DMS 273 (cell line): ENCODE data around the gene AGO3.

Experiments
- DNase-seq: peaks from one replicate; lab custom pipeline; 2025; ENCODE audit not compliant: unreplicated experiment; lab: John Stamatoyannopoulos, UW

The AGO3 gene

DNA sequence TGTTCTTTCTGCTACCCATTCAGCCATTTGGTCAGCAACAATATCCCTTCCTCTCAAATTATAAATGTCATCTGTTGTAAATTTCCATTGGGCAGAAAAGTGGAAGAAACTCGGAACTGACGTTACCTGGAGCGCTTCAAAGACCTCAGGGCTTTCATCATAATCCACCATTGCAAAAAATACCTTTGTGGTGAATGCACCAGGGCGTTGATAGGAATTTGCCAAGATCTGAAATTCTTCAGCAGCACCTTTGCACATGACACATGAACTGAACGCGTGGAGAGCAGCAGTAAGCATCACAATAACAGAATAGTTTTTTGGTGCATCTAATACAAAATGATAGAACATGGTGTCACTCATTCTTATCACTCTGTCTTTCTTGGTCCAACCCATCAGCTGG lies 149.9 kb downstream of the AGO3 start:
- no peak for DNase-seq

GRCh38 chr1:36081926-36082485 lies 151.1 kb downstream of the AGO3 start:
- DNase-seq, result no peak

GRCh38 chr1:36083219-36083618 lies 152.3 kb downstream of the AGO3 start:
- no peak for DNase-seq

- peak; percentile 84 for DNase-seq
Measured at GRCh38 chr1:36083635-36084496, 153.0 kb downstream of the AGO3 start, which contains the start of gene TEKT2. TSS of gene TEKT2 (plus strand) at chr1:36084094. CDS start at chr1:36084922, 828 bp downstream.

GRCh38 chr1:36084497-36085115 lies 153.7 kb downstream of the AGO3 start:
- DNase-seq, result peak; percentile 47

DNA sequence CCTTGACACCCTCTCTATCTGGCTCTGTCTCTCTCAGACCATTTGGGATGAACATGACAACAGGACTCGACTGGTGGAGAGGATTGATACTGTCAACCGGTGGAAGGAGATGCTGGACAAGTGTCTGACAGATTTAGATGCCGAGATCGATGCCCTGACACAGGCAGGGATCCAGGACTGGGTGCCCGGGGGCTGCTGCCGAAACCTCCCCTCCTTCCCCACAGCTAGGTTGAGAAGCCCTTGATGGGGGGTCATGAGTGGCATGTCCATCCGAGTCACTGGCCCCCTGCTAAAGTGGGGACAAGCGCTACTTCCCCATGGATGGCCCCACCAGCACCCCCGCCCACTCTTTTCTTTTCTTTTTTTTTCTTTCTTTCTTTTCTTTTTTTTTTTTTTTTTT lies 154.2 kb downstream of the AGO3 start:
- DNase-seq, result no peak

DNA sequence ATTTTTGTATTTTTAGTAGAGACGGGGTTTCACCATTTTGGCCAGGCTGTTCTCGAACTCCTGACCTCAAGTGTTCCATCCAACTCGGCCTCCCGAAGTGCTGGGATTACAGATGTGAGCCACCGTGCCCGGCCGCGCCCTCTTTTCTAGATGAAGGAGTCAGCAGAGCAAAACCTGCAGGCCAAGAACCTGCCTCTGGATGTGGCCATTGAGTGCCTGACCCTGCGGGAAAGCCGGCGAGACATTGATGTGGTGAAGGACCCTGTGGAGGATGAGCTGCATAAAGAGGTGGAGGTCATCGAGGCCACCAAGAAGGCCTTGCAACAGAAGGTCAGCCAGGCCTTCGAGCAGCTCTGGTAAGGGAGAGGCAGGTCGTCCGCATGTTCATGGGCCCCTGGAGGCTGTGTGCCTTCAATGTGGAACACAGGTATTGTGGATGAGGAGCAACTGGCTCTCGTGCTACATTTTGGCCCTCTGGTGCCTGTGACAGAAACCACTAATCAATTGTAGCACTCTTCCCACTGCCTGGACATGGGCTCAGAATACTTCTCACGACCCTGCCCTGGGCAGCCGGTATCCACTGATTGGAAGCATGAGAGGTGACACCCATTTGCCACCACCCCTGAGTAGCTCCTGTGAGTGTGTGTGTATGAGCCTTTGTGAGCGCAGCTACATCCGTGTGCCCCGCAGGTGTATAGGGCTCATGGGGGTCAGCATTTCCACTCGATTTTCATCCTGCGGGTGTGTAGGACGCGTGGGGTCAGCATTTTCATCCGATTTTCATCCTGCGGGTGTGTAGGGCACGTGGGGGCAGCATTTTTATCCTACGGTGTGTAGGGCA lies 155.0 kb downstream of the AGO3 start:
- DNase-seq, result no peak

- DNase-seq, result no peak
Measured at GRCh38 chr1:36086529-36087232, 155.8 kb downstream of the AGO3 start.

DNA sequence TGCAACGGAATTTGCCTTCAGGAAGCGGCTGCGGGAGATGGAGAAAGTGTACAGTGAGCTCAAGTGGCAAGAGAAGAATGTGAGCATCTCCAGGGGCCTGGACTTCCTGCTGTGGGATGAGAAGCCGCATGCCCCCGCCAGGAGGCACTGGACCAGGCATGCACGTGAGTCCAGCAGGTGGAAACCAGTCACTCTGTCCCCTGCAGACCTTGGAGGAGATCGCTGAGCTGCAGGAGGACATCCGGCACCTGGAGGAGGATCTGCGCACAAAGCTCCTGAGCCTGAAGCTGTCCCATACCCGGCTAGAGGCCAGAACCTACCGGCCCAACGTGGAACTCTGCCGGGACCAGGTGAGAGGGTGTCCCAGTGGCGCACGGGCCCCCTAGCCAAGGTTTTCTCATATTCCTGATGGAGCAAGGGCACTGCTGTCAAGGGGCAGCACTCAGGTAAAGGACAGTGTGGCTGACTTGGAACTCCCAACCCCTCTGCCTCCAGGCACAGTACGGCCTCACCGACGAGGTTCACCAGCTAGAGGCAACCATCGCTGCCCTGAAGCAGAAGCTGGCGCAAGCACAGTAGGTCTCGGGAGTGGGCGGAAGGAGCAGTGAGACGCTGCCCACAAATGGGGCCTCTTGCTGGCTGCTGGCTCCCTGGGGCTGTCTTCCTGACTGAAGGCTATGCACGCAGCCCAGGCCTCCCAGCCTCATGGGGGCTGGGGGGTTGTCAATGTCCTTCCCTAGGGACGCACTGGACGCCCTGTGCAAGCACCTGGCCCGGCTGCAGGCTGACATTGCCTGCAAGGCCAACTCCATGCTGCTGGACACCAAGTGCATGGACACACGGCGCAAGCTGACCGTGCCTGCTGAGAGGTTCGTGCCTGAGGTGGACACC lies 156.6 kb downstream of the AGO3 start:
- DNase-seq, result no peak

GRCh38 chr1:36088265-36088576 lies 157.3 kb downstream of the AGO3 start:
- no peak for DNase-seq

DNA sequence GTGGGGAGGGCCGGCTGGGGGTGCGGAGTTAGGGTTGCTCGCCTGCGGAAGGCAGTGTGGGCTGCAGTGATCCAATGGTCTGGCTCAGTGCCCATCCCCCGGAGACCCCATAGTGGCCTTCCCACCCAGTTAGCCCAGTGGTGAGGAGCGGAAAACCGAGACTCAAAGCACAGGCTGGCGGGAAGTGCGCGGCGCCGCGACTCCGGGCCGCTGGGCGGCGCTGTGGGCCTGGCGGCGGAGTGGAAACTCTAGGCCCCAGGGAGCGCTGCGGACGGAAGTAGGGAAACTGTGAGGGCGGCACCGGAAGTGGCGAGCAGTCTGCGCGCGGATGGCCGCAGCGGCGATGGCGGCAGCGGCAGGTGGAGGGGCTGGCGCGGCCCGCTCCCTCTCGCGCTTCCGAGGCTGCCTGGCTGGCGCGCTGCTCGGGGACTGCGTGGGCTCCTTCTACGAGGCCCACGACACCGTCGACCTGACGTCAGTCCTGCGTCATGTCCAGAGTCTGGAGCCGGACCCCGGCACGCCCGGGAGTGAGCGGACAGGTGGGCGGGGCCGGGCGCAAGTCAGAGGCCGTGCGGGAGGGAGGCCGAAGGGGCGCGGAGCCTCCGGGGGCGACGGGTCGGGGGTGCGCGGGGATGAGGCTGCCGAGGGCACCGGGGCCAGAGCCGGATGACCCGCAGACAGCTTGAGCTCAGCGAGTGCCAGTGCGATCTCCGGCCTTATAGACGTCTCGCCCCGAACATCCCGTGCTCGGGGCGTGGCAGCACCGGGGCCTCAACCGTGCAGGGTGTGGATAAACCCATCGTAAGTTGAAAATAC lies 157.9 kb downstream of the AGO3 start, which contains the start of gene ADPRS:
Gene ADPRS, plus strand, starts transcription at position 316 of the 816 bp plus-strand sequence. Its CDS starts 13 bp downstream, at position 329.
- peak; percentile 96 for DNase-seq

DNA sequence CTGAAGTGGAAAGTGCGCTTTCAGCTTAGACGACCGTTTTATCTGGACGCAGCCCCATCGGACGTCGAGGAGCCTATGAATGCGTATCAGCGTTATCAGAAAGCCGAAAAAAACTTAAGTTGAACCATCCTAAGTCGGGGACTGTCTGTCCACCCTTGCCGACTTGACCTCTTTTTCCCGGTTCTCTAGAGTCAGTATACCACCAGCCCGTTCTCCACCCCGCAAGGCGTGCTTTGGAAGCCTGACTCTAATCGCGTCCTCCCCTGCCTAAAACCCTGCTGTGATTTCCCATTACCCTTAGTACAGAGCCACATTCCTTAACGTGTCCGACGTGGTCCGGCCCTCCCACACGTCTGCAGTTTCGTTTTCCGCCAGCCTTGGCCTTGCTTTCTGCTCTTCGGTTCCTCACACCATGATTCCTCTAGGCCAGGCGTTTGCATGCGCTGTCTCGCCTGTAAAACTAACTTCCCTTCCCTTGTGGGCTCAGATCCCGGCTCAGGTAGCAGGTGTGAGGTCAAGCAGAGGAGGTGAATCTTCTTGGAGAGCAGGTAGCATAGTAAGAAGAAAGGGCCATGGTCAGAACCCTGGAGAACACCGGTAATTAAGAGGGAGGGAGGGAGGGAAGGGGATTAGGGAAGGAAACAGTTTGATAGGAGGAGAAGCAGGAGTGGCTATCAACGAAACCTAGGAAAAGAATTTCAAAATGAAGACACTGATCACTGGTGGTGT lies 158.7 kb downstream of the AGO3 start:
- peak; percentile 45 for DNase-seq

- DNase-seq, result no peak
Measured at GRCh38 chr1:36091141-36091540, 160.2 kb downstream of the AGO3 start.

- no peak for DNase-seq
Measured at GRCh38 chr1:36091698-36092097, 160.8 kb downstream of the AGO3 start.

DNA sequence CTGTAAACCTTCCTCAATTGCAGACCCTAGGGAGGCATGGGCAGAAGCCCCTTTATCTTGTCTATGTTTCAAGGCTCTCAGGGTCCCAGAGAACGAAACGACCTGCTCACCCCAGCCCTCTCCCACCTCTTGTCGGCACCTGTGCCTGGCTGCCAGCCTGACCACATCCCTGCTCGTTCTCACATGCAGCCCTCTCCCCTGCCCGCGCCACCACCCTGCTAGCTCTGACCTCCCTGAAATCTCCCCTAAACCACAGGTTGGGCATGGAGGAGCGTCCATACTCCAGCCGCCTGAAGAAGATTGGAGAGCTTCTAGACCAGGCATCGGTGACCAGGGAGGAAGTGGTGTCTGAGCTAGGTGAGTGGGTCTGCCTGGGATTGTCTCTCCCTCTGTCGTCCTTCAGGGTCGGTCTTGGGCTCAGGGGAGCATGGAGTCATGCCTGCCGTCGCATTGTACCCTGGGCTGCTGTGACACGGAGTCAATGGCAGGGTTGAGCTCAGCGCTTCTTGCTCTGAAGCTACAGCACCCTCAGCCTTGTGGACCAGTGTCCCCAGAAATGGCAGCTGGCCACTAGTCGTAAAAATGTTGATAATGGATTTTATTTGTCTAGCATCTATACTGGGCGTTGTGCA lies 161.4 kb downstream of the AGO3 start:
- no peak for DNase-seq

- no peak for DNase-seq
Measured at GRCh38 chr1:36092798-36093185, 161.9 kb downstream of the AGO3 start.

- DNase-seq, result peak; percentile 26
Measured at GRCh38 chr1:36093226-36093625, 162.3 kb downstream of the AGO3 start.

DNA sequence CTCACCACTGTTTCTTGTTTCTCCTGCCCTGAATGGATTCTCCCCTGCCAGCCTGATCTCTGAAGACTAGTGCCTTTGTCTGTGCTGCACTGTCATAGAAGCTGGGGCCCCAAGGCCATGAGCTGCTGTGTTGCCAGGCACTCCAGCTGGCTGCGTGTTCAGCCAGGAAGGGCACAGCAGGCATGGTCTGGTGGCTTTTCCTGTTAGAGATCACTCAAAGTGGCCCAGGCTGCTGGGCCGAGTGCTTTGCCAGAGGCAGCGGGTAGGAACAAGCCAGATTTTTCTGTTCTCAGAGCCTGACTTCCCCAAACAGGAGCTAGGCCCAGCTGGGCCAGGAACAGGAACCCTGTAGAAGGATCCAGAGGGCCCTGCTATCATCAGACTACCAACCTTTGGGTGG lies 163.0 kb downstream of the AGO3 start:
- peak; percentile 34 for DNase-seq
